Activated T-cell treated with anti-CD3 and anti-CD28 coated beads, Interleukin-2, amount 50 U/mL, for 4 hours (primary cell): Measurements from ENCODE around the gene OSBP2. TPM values are rescaled to one million over a fixed set of nuclear protein-coding genes. Genes with fewer than 3 reads are reported as not detected.

Experiments used
- ATAC-seq, 2 donors: fragments of 200-7000 bp; cut with Tn5 transposase; one replicate each; pipeline ENCODE4 v1.10.0; 2021
- DNase-seq: peaks from one replicate; pipeline ENCODE4 v3.0.0-alpha.2; 2020
- H3K27me3 Mint-ChIP-seq: one replicate; pipeline ENCODE4 v1.8.0; 2021; ENCODE audit warnings: low read depth, mixed read lengths
- H3K36me3 Mint-ChIP-seq: one replicate; pipeline ENCODE4 v1.8.0; 2022; ENCODE audit warnings: mixed read lengths; ENCODE audit not compliant: insufficient read depth
- H3K4me1 Mint-ChIP-seq: one replicate; pipeline ENCODE4 v1.8.0; 2021; ENCODE audit warnings: low read depth, mixed read lengths
- H3K4me3 Mint-ChIP-seq: one replicate; pipeline ENCODE4 v1.8.0; 2021; ENCODE audit warnings: mild to moderate bottlenecking, moderate library complexity, mixed read lengths
- H3K9me3 Mint-ChIP-seq: one replicate; pipeline ENCODE4 v1.8.0; 2021; ENCODE audit warnings: mixed read lengths
- total RNA-seq, 3 donors: library from RNA; stranded (reverse); gene quantifications; one replicate each; pipeline ENCODE4 v1.2.1, GENCODE V29; 2021

OSBP2 gene
- total RNA-seq, 3 donors from 2014 or later, result 1.2 to 1.3 (median 1.3) TPM

DNA sequence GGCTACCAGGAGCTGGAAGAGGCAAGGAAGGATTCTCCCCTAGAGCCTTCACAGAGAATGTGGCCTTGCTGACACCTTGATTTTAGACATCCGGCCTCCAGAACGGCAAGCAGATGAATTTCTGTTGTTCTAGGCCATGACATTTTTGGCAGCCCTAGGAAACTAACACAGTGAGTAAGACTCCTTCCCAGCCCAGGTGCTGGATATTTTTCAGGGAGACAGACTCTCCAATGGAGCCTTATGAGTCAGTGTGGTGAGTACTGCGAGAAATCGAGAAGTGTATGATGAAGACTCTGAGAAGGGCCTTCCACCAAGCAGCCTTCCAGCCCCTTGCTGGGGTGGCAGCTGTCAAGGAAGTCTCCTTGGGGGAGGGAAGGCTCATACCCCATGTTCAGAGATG lies 114.4 kb downstream of the OSBP2 start:
- Mint-ChIP-seq H3K9me3 (no peaks in the 10 kb centered on the region), H3K27me3 (peaks cover 13% of the 10 kb centered on the region), H3K36me3 (no peaks in the 10 kb centered on the region), H3K4me1 (no peaks in the 10 kb centered on the region), H3K4me3 (no peak overlapping the region)
- ATAC-seq (no peak), DNase-seq (no peak)

- H3K4me1 Mint-ChIP-seq, result no peaks in the 10 kb centered on the region
- peaks cover 6% of the 10 kb centered on the region for H3K27me3 Mint-ChIP-seq
- H3K9me3 Mint-ChIP-seq, result no peaks in the 10 kb centered on the region
- H3K36me3 Mint-ChIP-seq, result no peaks in the 10 kb centered on the region
- ATAC-seq (no peak), DNase-seq (no peak)
- H3K4me3 Mint-ChIP-seq, result no peak overlapping the region
Measured at GRCh38 chr22:30810105-30810504, 115.4 kb downstream of the OSBP2 start.

- no peaks in the 10 kb centered on the region for H3K4me1 Mint-ChIP-seq
- H3K9me3 Mint-ChIP-seq, result peaks cover 6% of the 10 kb centered on the region
- H3K4me3 Mint-ChIP-seq, result no peak overlapping the region
- ATAC-seq (no peak), DNase-seq (no peak)
- H3K36me3 Mint-ChIP-seq, result no peaks in the 10 kb centered on the region
- H3K27me3 Mint-ChIP-seq, result peaks cover 11% of the 10 kb centered on the region
Measured at GRCh38 chr22:30813936-30814335, 119.3 kb downstream of the OSBP2 start.

DNA sequence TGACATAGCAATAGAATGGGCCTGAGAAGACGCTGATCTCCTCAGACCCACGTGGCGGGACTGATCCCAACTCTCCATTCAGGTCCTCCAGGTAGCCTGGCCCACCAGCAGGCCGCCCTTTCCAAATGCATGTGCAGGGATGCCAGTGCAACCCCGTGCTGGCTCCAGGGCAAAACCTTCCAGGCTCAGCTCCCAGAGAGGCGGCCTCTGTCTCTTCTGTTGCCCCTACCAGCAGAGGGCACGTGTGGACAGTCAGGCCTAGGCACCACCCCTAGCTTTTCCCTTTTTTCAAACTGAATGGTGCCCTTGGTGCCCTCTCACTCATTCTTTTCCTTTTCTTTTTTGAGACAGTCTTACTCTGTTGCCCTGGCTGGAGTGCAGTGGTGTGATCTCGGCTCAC lies 121.7 kb downstream of the OSBP2 start:
- H3K27me3 Mint-ChIP-seq, result peaks cover 22% of the 10 kb centered on the region

DNA sequence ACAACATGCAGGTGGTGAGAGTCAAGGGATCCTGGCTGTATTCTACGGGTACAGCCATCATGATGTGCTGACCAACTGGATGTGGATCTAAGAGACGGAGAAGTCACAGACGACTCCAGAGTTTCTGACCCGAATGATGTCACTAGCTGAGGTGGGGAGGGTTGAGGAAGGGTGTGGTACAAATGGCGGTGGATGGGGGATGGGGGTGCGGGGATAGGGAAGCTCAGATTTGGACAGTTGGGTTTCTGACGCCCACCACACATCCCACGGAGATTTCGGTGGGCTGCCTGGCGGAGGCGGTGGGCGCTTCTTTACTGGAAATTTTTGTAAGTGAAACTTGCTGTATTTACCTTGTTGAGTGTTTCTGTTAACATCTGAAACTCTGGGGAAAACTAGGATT lies 126.7 kb downstream of the OSBP2 start:
- Mint-ChIP-seq H3K4me1 (peaks cover 7% of the 10 kb centered on the region), H3K9me3 (no peaks in the 10 kb centered on the region), H3K36me3 (no peaks in the 10 kb centered on the region), H3K27me3 (peaks cover 50% of the 10 kb centered on the region), H3K4me3 (no peak overlapping the region)
- DNase-seq (no peak), ATAC-seq (no peak)

More for the DNA sequence above, 121.7 kb downstream of the OSBP2 start:
- no peak for ATAC-seq
- peaks cover 6% of the 10 kb centered on the region for H3K9me3 Mint-ChIP-seq
- DNase-seq, result no peak
- H3K4me1 Mint-ChIP-seq, result peaks cover 3% of the 10 kb centered on the region
- H3K4me3 Mint-ChIP-seq, result no peak overlapping the region
- H3K36me3 Mint-ChIP-seq, result no peaks in the 10 kb centered on the region

- Mint-ChIP-seq H3K4me1 (peaks cover 7% of the 10 kb centered on the region), H3K4me3 (no peak overlapping the region), H3K36me3 (no peaks in the 10 kb centered on the region), H3K9me3 (no peaks in the 10 kb centered on the region), H3K27me3 (peaks cover 50% of the 10 kb centered on the region)
- ATAC-seq, result no peak
- DNase-seq, result no peak
Measured at GRCh38 chr22:30821863-30822215, 127.2 kb downstream of the OSBP2 start.

GRCh38 chr22:30822216-30823014 lies 127.7 kb downstream of the OSBP2 start:
- Mint-ChIP-seq H3K36me3 (no peaks in the 10 kb centered on the region), H3K4me3 (no peak overlapping the region), H3K27me3 (peaks cover 49% of the 10 kb centered on the region), H3K9me3 (no peaks in the 10 kb centered on the region), H3K4me1 (peaks cover 7% of the 10 kb centered on the region)
- no peak for DNase-seq
- ATAC-seq, result peak; percentile 52 to 73

DNA sequence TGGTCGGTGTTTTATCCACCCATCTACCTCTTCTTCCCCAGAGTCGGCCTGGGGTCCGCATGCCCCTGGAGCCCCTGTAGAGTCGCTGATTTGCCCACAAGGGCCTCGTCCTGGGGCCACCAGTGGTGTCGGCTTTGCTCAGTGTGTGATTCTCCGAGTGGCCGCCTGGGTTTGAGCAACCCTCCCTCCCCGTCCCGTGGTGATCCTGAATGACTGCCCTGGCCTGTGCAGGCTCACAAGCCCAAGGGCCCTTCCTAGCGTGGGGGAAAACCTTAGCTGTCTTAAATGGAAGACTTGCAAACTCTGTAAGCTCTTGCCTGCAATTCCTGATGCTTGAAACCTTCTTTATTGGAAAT lies 128.3 kb downstream of the OSBP2 start:
- DNase-seq (no peak), ATAC-seq (no peak)
- Mint-ChIP-seq H3K36me3 (no peaks in the 10 kb centered on the region), H3K4me1 (peaks cover 7% of the 10 kb centered on the region), H3K9me3 (no peaks in the 10 kb centered on the region), H3K27me3 (peaks cover 50% of the 10 kb centered on the region), H3K4me3 (no peak overlapping the region)

DNA sequence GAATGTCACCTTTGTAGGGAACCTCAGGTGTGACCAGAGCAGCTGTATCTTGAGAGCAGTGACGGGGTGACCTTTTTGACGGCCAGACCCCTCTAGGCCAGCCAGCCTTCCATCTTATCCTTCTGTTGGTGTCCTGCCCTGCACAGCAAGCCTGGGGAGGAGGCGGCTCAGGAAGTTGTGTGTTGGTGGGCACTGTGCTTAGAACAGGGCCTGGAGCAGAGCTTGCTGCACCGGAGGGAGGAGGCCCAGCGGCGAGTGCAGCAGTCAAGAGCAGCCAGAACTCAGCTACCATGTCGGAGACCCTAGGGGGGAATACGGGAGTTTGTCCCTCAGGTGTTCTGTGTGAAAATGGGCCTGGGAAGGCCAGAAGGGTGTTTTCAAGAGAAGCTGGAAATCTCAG lies 129.4 kb downstream of the OSBP2 start:
- H3K4me1 Mint-ChIP-seq, result peaks cover 7% of the 10 kb centered on the region
- H3K4me3 Mint-ChIP-seq, result no peak overlapping the region
- H3K27me3 Mint-ChIP-seq, result peaks cover 46% of the 10 kb centered on the region
- no peaks in the 10 kb centered on the region for H3K9me3 Mint-ChIP-seq
- no peak for DNase-seq
- no peak for ATAC-seq
- no peaks in the 10 kb centered on the region for H3K36me3 Mint-ChIP-seq

DNA sequence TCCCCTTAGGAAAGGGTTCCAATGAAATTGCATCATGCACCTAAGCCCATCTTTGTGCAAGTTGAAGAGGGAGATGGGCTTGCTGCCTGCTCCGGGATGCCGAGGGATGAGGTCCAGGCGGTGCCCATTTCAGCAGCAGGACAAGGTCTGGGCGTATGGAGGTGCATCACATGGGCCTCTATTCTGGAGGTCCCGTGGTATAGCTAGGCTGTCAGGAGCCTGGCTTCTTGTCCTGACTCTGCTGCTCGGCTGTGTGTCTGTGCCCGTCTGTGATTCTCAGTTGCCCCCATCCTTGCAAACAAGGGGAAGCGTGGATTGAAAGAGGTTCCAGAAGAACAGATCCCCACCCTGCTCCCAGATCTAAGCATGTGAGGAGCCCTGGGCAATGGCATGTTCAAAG lies 130.0 kb downstream of the OSBP2 start:
- DNase-seq, result no peak
- H3K36me3 Mint-ChIP-seq, result no peaks in the 10 kb centered on the region
- ATAC-seq, result no peak
- peaks cover 46% of the 10 kb centered on the region for H3K27me3 Mint-ChIP-seq
- H3K4me3 Mint-ChIP-seq, result no peak overlapping the region
- H3K4me1 Mint-ChIP-seq, result peaks cover 7% of the 10 kb centered on the region
- no peaks in the 10 kb centered on the region for H3K9me3 Mint-ChIP-seq

DNA sequence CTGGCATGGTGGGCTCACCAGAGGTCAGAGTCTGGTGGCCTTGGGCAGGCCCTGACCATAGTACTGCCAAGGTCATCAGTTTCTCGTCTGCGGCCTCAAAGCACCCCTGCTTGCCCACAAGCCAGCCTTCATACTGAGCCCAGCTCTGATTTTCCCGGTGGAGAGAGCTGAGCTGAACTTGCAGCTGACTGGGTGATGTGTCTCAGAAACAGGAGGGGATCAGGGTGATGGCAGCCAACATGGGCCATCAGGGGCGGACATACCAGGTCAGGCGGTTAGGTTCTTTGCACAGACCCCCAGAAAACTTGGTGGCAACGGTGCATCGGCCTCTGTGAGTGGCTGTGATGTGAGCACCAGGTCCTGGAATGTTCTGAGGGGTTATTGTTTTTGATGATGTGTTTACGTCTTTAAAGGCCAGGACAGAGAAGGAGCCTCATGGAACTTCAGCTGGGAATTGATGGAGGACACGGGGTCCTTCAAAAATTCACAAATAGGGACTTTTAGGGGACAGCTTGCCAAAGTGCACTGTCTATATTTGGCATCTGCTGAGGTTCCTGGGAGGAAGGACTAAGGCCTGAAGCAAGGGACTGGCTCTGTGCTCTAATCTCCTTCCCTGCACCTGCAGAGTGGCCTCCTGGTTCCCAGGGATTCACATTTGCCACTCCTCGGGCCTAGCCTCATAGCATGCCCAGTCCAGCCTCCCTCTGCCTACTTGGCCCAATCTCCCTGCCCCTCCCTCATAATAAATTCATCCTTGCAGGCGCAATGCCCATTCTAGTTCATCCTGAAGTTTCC lies 131.2 kb downstream of the OSBP2 start:
- Mint-ChIP-seq H3K36me3 (no peaks in the 10 kb centered on the region), H3K4me3 (no peak overlapping the region), H3K27me3 (peaks cover 40% of the 10 kb centered on the region), H3K9me3 (no peaks in the 10 kb centered on the region), H3K4me1 (peaks cover 7% of the 10 kb centered on the region)
- ATAC-seq (no peak), DNase-seq (no peak)

GRCh38 chr22:30826670-30827355 lies 132.1 kb downstream of the OSBP2 start:
- DNase-seq, result no peak
- Mint-ChIP-seq H3K27me3 (peaks cover 31% of the 10 kb centered on the region), H3K36me3 (no peaks in the 10 kb centered on the region), H3K4me3 (no peak overlapping the region), H3K4me1 (peaks cover 4% of the 10 kb centered on the region), H3K9me3 (no peaks in the 10 kb centered on the region)
- peak; percentile 48 to 65 for ATAC-seq

GRCh38 chr22:30827646-30828045 lies 133.0 kb downstream of the OSBP2 start:
- H3K27me3 Mint-ChIP-seq, result peaks cover 27% of the 10 kb centered on the region
- ATAC-seq (no peak), DNase-seq (no peak)
- H3K4me1 Mint-ChIP-seq, result peaks cover 4% of the 10 kb centered on the region
- no peak overlapping the region for H3K4me3 Mint-ChIP-seq
- no peaks in the 10 kb centered on the region for H3K36me3 Mint-ChIP-seq
- H3K9me3 Mint-ChIP-seq, result no peaks in the 10 kb centered on the region

DNA sequence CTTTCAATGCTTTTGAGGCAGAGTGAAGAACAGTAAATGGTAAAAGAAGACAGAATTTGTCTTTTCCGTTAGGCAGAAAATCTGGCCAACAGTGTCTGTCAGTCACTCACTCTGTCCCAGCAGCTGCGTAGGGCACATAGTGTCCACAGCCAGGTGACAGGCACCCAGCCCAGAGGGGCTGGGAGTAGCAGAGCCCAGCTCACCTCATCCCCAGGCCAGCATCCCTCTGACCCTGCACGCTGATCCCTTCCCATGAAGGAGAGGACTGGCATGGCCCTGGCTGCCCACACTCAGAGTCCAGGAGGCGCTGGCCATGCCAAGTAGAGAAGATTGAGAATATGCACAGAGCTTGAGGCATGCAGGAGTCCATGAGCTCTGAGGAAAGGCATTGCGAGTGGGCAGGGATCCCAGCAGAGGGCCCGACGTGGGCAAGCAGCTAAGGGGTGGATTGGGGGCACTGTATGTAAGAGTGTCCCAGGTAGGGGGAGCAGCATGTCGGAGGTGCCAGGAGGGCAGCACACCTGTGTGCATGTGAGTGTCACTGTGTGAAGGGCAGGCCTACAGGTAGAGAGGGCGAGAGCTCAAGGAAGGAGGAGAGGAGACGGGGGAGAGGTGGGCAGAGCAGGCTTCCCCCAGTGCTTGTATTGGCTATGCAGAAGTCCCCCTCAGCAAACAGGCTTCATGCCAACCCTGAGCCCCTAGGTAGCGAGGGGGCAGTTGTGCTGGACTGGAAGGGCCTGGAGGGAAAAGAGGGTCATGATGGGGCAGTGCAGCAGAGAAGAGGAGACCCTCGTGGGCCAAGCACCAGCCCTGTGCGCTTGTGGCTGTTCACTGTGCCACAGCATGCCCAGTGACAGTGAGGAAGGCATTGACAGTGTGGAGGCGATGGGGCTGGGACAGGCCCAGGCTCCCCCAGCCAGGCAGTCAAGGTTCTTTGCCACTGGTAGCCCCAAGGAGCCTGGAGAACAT lies 133.8 kb downstream of the OSBP2 start:
- Mint-ChIP-seq H3K4me1 (peaks cover under 1% of the 10 kb centered on the region), H3K4me3 (no peak overlapping the region), H3K27me3 (peaks cover 22% of the 10 kb centered on the region)

More for the DNA sequence above, 133.8 kb downstream of the OSBP2 start:
- ATAC-seq (no peak), DNase-seq (no peak)
- H3K36me3 Mint-ChIP-seq, result no peaks in the 10 kb centered on the region
- no peaks in the 10 kb centered on the region for H3K9me3 Mint-ChIP-seq
